Stimulated activated CD8-positive, alpha-beta memory T cell treated with anti-CD3 and anti-CD28 coated beads, Interleukin-2, amount 100 ng/mL, for 1 hour (primary cell): ENCODE measurements around the gene MIA2.
"Not testable (repeated sequence)": the region's sequence is repeated elsewhere in the genome, so short reads cannot be mapped to it uniquely, and the experiment has no call there.

Experiments
- DNase-seq, 2 donors: peaks; one replicate each; pipeline ENCODE4 v3.0.0-alpha.2; 2020; ENCODE audit warnings: low read depth in 2 of 2

Gene MIA2

GRCh38 chr14:39233680-39234326, at the start of gene MIA2:
Gene MIA2, plus strand, starts transcription at chr14:39233915. Its CDS starts 200 bp downstream, at chr14:39234115.
- DNase-seq = no peak

GRCh38 chr14:39184628-39185255, 49.0 kb upstream of the MIA2 start:
- no peak for DNase-seq

GRCh38 chr14:39185256-39186049, 48.3 kb upstream of the MIA2 start:
- DNase-seq = no peak

GRCh38 chr14:39186941-39187525, 46.7 kb upstream of the MIA2 start:
- DNase-seq = no peak

GRCh38 chr14:39203659-39204606, 29.8 kb upstream of the MIA2 start:
- no peak for DNase-seq

GRCh38 chr14:39207430-39207829, 26.3 kb upstream of the MIA2 start:
- DNase-seq = not testable (repeated sequence)

GRCh38 chr14:39211109-39211741, 22.5 kb upstream of the MIA2 start:
- DNase-seq = no peak

GRCh38 chr14:39212034-39212433, 21.7 kb upstream of the MIA2 start:
- no peak for DNase-seq

- no peak for DNase-seq
Observed at GRCh38 chr14:39212693-39213092, 21.0 kb upstream of the MIA2 start.

GRCh38 chr14:39217214-39217879, 16.4 kb upstream of the MIA2 start:
- no peak for DNase-seq

- no peak for DNase-seq
Observed at GRCh38 chr14:39218171-39218769, 15.4 kb upstream of the MIA2 start.

GRCh38 chr14:39219075-39219499, 14.6 kb upstream of the MIA2 start:
- DNase-seq = no peak

GRCh38 chr14:39220473-39220872, 13.2 kb upstream of the MIA2 start:
- DNase-seq = not testable (repeated sequence)

GRCh38 chr14:39228044-39228443, 5.7 kb upstream of the MIA2 start:
- DNase-seq = no peak

- DNase-seq = no peak
Observed at GRCh38 chr14:39228509-39229221, 5.0 kb upstream of the MIA2 start.

GRCh38 chr14:39229222-39229543, 4.5 kb upstream of the MIA2 start:
- peak in 1 of 2 donors; percentile 9 for DNase-seq

GRCh38 chr14:39229601-39230110, 4.1 kb upstream of the MIA2 start:
- DNase-seq = no peak

GRCh38 chr14:39230416-39231035, 3.2 kb upstream of the MIA2 start:
- no peak for DNase-seq
